HL-60 (cell line): ENCODE data around the gene RTL10.

Source experiments
- CTCF ChIP-seq: IDR thresholded peaks from one replicate; pipeline ENCODE4 v1.5.1; 2011; ENCODE audit warnings: low read length, control low read depth, inconsistent platforms; ENCODE audit not compliant: insufficient read depth
- GABPA ChIP-seq: IDR thresholded peaks from 2 replicates; pipeline ENCODE4 v1.6.1; 2012; ENCODE audit warnings: low read depth
- POLR2AphosphoS5 ChIP-seq: IDR thresholded peaks from 2 replicates; pipeline ENCODE4 v1.6.1; 2012; ENCODE audit warnings: low read depth
- SPI1 ChIP-seq: IDR thresholded peaks from 2 replicates; pipeline ENCODE4 v1.6.1; 2012; ENCODE audit warnings: low read depth, mild to moderate bottlenecking, borderline replicate concordance
- TF ChIP-seq, protein P1 (sequence below): IDR thresholded peaks from 2 replicates; pipeline ENCODE4 v1.6.1; 2012; ENCODE audit warnings: low read depth; ENCODE audit not compliant: insufficient replicate concordance

- no peak for TF ChIP-seq CTCF
- TF ChIP-seq POLR2AphosphoS5 = no peak
- TF ChIP-seq, protein P1, sequence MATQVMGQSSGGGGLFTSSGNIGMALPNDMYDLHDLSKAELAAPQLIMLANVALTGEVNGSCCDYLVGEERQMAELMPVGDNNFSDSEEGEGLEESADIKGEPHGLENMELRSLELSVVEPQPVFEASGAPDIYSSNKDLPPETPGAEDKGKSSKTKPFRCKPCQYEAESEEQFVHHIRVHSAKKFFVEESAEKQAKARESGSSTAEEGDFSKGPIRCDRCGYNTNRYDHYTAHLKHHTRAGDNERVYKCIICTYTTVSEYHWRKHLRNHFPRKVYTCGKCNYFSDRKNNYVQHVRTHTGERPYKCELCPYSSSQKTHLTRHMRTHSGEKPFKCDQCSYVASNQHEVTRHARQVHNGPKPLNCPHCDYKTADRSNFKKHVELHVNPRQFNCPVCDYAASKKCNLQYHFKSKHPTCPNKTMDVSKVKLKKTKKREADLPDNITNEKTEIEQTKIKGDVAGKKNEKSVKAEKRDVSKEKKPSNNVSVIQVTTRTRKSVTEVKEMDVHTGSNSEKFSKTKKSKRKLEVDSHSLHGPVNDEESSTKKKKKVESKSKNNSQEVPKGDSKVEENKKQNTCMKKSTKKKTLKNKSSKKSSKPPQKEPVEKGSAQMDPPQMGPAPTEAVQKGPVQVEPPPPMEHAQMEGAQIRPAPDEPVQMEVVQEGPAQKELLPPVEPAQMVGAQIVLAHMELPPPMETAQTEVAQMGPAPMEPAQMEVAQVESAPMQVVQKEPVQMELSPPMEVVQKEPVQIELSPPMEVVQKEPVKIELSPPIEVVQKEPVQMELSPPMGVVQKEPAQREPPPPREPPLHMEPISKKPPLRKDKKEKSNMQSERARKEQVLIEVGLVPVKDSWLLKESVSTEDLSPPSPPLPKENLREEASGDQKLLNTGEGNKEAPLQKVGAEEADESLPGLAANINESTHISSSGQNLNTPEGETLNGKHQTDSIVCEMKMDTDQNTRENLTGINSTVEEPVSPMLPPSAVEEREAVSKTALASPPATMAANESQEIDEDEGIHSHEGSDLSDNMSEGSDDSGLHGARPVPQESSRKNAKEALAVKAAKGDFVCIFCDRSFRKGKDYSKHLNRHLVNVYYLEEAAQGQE = no peak
- no peak for TF ChIP-seq GABPA
- no peak for TF ChIP-seq SPI1
These were observed 11.4 kb downstream of the RTL10 start for GRCh38 chr22:19843107-19843856.
